K562 (cell line): ENCODE data around the gene SORT1. TPM values are rescaled to one million over a fixed set of nuclear protein-coding genes. Genes with fewer than 3 reads are reported as not detected.

Source experiments
- C11orf30 ChIP-seq: fragments of 450-650 bp; IDR thresholded peaks from 2 replicates; pipeline ENCODE4 v1.6.1; 2016; ENCODE audit warnings: low read depth, mild to moderate bottlenecking
- ELF1 ChIP-seq: fragments of 200-800 bp; sonication (Bioruptor generic); IDR thresholded peaks from 2 replicates; pipeline ENCODE4 v1.6.1; 2016; ENCODE audit warnings: missing genetic modification characterization, missing compliant biosample characterization
- FUS ChIP-seq: fragments of 200-400 bp; formaldehyde crosslinking; optimal IDR thresholded peaks from 2 replicates; pipeline ENCODE3; 2017; ENCODE audit warnings: low read depth, low read length
- MTA2 ChIP-seq: fragments of 450-650 bp; IDR thresholded peaks from 2 replicates; pipeline ENCODE4 v1.6.1; 2016; ENCODE audit warnings: low read depth
- NR2F6 ChIP-seq: fragments of 450-650 bp; formaldehyde crosslinking; IDR thresholded peaks from 2 replicates; pipeline ENCODE4 v1.4.0; 2020; ENCODE audit warnings: mild to moderate bottlenecking
- SNRNP70 ChIP-seq: fragments of 200-400 bp; formaldehyde crosslinking; optimal IDR thresholded peaks from 2 replicates; pipeline ENCODE3; 2017; ENCODE audit warnings: low read depth, low read length
- SPI1 ChIP-seq: IDR thresholded peaks from 2 replicates; pipeline ENCODE4 v1.6.1; 2011; ENCODE audit warnings: low read depth, low read length, control low read depth, borderline replicate concordance
- polyA plus RNA-seq, 8 experiments: library from polyadenylated mRNA; depleted of rRNA in 4 of 8; stranded (reverse) in 5 of 8; unstranded in 3 of 8; fragments of >200 nt; fragmentation: Nextera tagmentation in 2 of 8; fragmentation: Illumina TruSeq in 1 of 8; extraction: Ambion mirVana in 2 of 8; extraction: Trizol in 1 of 8; gene quantifications; 2 replicates each; pipeline versions ENCODE4 v1.2.1 to v1.2.3, GENCODE V29; 2011 to 2014; ENCODE audit warnings: inconsistent platforms in 1 of 8, missing spikeins in 1 of 8
- total RNA-seq, 7 experiments: library from RNA; depleted of rRNA in 6 of 7; stranded (reverse); fragments of >200 nt in 6 of 7; fragmentation: Illumina TruSeq in 2 of 7; extraction: Trizol in 2 of 7; gene quantifications; 2 replicates each; pipeline versions ENCODE4 v1.2.1 to v1.2.3, GENCODE V29; 2011 to 2021; ENCODE audit warnings: low replicate concordance in 1 of 7
- TF ChIP-seq, protein P1 (sequence below), 2 experiments: fragments of 450-650 bp in 1 of 2; sonication (generic) in 1 of 2; formaldehyde crosslinking in 1 of 2; IDR thresholded peaks; 2 replicates each; pipeline versions ENCODE4 v1.7.1 to v1.9.0; 2016 to 2022; ENCODE audit warnings: inconsistent platforms in 1 of 2, mild to moderate bottlenecking in 1 of 2, missing genetic modification reagents in 1 of 2
- TF ChIP-seq, protein P2 (sequence below): fragments of 200-800 bp; sonication (Bioruptor generic); IDR thresholded peaks from 2 replicates; pipeline ENCODE4 v1.6.1; 2016; ENCODE audit warnings: missing genetic modification characterization, missing compliant biosample characterization

SORT1 gene
- total and polyA plus RNA-seq, 9 of the 15 experiments (the other 6 are each of a cell fraction or from before 2014, with no cell fraction given), result 27.4 to 112 (median 65.0) TPM

DNA sequence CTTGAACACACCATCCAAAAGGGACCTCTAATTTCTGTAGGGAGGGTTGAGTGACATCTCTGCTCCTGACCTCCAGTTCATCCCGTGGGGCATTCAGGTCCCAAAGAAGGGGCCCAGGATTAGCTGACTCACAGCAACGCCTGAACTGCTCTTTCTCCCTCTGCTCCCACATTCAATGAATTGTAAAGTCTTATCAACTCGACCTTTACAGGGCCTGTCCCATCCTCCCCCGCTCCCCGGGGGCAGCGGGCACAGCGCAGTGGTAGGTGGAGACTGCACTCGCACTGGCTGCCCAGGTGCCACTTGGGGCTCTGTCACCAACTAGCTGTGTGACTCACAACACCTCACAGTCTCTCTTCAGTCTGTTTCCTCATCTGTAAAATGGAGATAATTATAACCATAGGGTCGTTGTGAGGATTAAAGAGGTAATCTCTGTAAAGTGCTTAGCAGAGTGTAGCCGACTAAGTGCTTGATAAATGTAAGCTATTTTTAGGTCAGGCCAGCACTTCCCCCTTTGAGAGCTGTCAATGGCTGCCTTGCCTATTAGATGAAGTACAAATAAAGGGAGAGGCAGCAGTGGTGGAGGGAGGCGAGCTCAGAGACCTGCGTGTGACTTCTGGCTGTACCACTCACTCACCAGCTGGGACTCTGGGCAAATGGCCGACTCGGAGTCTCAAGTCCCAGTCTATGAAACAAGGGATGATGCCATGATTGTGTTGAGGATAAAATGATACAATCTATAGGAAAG lies 90.3 kb downstream of the SORT1 start (continued):
- TF ChIP-seq, protein P1, sequence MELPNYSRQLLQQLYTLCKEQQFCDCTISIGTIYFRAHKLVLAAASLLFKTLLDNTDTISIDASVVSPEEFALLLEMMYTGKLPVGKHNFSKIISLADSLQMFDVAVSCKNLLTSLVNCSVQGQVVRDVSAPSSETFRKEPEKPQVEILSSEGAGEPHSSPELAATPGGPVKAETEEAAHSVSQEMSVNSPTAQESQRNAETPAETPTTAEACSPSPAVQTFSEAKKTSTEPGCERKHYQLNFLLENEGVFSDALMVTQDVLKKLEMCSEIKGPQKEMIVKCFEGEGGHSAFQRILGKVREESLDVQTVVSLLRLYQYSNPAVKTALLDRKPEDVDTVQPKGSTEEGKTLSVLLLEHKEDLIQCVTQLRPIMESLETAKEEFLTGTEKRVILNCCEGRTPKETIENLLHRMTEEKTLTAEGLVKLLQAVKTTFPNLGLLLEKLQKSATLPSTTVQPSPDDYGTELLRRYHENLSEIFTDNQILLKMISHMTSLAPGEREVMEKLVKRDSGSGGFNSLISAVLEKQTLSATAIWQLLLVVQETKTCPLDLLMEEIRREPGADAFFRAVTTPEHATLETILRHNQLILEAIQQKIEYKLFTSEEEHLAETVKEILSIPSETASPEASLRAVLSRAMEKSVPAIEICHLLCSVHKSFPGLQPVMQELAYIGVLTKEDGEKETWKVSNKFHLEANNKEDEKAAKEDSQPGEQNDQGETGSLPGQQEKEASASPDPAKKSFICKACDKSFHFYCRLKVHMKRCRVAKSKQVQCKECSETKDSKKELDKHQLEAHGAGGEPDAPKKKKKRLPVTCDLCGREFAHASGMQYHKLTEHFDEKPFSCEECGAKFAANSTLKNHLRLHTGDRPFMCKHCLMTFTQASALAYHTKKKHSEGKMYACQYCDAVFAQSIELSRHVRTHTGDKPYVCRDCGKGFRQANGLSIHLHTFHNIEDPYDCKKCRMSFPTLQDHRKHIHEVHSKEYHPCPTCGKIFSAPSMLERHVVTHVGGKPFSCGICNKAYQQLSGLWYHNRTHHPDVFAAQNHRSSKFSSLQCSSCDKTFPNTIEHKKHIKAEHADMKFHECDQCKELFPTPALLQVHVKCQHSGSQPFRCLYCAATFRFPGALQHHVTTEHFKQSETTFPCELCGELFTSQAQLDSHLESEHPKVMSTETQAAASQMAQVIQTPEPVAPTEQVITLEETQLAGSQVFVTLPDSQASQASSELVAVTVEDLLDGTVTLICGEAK (IDR thresholded peaks at IDR 0.05), result 0 out of 2 replicates have a peak, but pooled peaks have one; percentile 25
- TF ChIP-seq, protein P1 (CRISPR knock-in tag; IDR thresholded peaks at IDR 0.05), result no peak
- TF ChIP-seq MTA2 (peak; percentile 46; the same call in 1 of the 2 replicates), ELF1 (tag) (no peak), C11orf30 (peak; percentile 81), SPI1 (peak; percentile 98), FUS (no peak), SNRNP70 (no peak), NR2F6 (CRISPR knock-in tag) (no peak)
- TF ChIP-seq, protein P2, sequence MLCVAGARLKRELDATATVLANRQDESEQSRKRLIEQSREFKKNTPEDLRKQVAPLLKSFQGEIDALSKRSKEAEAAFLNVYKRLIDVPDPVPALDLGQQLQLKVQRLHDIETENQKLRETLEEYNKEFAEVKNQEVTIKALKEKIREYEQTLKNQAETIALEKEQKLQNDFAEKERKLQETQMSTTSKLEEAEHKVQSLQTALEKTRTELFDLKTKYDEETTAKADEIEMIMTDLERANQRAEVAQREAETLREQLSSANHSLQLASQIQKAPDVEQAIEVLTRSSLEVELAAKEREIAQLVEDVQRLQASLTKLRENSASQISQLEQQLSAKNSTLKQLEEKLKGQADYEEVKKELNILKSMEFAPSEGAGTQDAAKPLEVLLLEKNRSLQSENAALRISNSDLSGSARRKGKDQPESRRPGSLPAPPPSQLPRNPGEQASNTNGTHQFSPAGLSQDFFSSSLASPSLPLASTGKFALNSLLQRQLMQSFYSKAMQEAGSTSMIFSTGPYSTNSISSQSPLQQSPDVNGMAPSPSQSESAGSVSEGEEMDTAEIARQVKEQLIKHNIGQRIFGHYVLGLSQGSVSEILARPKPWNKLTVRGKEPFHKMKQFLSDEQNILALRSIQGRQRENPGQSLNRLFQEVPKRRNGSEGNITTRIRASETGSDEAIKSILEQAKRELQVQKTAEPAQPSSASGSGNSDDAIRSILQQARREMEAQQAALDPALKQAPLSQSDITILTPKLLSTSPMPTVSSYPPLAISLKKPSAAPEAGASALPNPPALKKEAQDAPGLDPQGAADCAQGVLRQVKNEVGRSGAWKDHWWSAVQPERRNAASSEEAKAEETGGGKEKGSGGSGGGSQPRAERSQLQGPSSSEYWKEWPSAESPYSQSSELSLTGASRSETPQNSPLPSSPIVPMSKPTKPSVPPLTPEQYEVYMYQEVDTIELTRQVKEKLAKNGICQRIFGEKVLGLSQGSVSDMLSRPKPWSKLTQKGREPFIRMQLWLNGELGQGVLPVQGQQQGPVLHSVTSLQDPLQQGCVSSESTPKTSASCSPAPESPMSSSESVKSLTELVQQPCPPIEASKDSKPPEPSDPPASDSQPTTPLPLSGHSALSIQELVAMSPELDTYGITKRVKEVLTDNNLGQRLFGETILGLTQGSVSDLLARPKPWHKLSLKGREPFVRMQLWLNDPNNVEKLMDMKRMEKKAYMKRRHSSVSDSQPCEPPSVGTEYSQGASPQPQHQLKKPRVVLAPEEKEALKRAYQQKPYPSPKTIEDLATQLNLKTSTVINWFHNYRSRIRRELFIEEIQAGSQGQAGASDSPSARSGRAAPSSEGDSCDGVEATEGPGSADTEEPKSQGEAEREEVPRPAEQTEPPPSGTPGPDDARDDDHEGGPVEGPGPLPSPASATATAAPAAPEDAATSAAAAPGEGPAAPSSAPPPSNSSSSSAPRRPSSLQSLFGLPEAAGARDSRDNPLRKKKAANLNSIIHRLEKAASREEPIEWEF (CRISPR knock-in tag), result 0 out of 2 replicates have a peak, but pooled peaks have one; percentile 41
